Activated CD4-positive, alpha-beta T cell treated with anti-CD3 and anti-CD28 coated beads, Interleukin-2, Interleukin-4, amounts not matched to agents 100 ng/mL and 50 ng/mL, durations not matched to agents 16 hours and 8 hours (primary cell): ENCODE measurements around the gene ZBED6.

Source experiments
- DNase-seq: peaks from one replicate; pipeline ENCODE4 v3.0.0-alpha.2; 2020; ENCODE audit warnings: low spot score

Gene ZBED6

DNA sequence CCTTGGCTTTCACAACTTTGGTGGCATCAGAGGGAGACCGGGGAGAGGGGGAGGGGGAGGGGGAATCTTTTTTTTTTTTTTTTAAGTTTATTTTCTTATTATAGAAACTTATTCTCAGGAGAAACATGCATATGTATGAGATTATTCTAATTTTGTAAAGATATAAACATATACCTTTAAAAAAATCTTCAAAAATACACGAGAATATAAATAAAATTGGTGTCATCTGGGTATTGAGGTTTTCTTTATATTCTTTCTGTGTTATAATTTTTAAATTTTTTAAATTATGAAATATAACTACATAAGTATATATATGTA, 47.1 kb downstream of the ZBED6 start:
- no peak for DNase-seq

DNA sequence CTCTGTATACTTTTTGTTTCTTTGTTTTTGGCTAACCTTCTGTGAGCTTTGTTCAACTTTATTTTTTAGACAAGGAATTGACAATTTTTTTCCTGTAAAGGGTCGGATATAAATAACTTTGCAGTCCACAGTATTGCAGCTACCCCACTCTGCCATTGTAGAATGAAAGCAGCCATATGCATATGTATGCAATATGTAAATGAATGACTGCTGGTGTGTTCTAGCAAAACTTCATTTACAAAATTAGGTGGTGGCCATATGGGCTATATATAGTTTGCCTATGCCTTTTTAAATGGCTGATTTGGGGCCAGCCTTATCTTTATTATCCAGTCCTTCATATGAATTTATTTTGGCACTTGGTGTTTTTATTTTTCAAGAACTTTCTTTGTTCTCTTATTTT, 48.0 kb downstream of the ZBED6 start:
- DNase-seq = no peak
